GM12878 (cell line): ENCODE measurements around the gene ZBTB38. TPM values are rescaled to one million over a fixed set of nuclear protein-coding genes. Genes with fewer than 3 reads are reported as not detected.

Experiments used
- ATAC-seq: fragments of 200-7000 bp; cut with Tn5 transposase; 3 replicates; pipeline ENCODE4 v1.9.1; 2020; ENCODE audit warnings: mild to moderate bottlenecking, moderate library complexity
- BruUV-seq: library from RNA; stranded (reverse); fragments of 400-500 nt; replicated peaks from 2 replicates; lab custom pipeline; 2021; lab: Mats Ljungman, UMichigan
- CTCF ChIA-PET: fragments of 300-600 bp; sonication (Branson Sonifier 250); formaldehyde crosslinking; extraction: SDS; loops from one replicate; lab custom pipeline; 2021; ENCODE audit warnings: inconsistent platforms; lab: Yijun Ruan, JAX
- POLR2A ChIA-PET: fragments of 350-600 bp; formaldehyde crosslinking; extraction: SDS; loops from one replicate; lab custom pipeline; 2021; ENCODE audit warnings: inconsistent platforms; lab: Charles Lee
- RAD21 ChIA-PET: fragments of 300-600 bp; sonication (Branson Sonifier 250); formaldehyde crosslinking; loops from one replicate; lab custom pipeline; 2023; ENCODE audit warnings: antibody characterized with exemption; ENCODE audit not compliant: unreplicated experiment; lab: Charles Lee
- SMC1A ChIA-PET: fragments of 300-600 bp; sonication (Branson Sonifier 250); formaldehyde crosslinking; loops from one replicate; lab custom pipeline; 2023; ENCODE audit not compliant: unreplicated experiment, uncharacterized antibody; lab: Charles Lee
- DNase-seq: peaks from one replicate; pipeline ENCODE4 v3.0.0-alpha.2; 2011; ENCODE audit warnings: low read depth, low spot score
- FAIRE-seq: peaks from 3 replicates; lab custom pipeline; 2011; peaks lifted over from hg19 to GRCh38; lab: Jason Lieb, UNC
- H2AFZ ChIP-seq: 2 replicates; pipeline ENCODE4 v1.6.0; 2011; ENCODE audit warnings: low read depth, low read length, control low read depth; ENCODE audit not compliant: control insufficient read depth
- H3K27ac ChIP-seq: 2 replicates; pipeline ENCODE4 v1.5.1; 2011; ENCODE audit warnings: control low read depth; ENCODE audit not compliant: control insufficient read depth, insufficient read depth
- H3K27me3 ChIP-seq, 2 experiments: replicated peaks in 1 of 2; 2 replicates each; pipeline versions ENCODE4 v1.6.0 to v1.6.1; 2011; ENCODE audit warnings: low read length in 1 of 2; ENCODE audit not compliant: control insufficient read depth in 2 of 2, insufficient read depth in 2 of 2
- H3K36me3 ChIP-seq, 2 experiments: 2 replicates each; pipeline ENCODE4 v1.5.1; 2011; ENCODE audit warnings: low read length in 1 of 2; ENCODE audit not compliant: control insufficient read depth in 2 of 2, insufficient read depth in 2 of 2
- H3K4me1 ChIP-seq: 2 replicates; pipeline ENCODE4 v1.6.1; 2011; ENCODE audit warnings: mild to moderate bottlenecking, low read length, moderate library complexity, mixed read lengths; ENCODE audit not compliant: control insufficient read depth, insufficient read depth
- H3K4me2 ChIP-seq: 2 replicates; pipeline ENCODE4 v1.6.0; 2011; ENCODE audit warnings: control low read depth; ENCODE audit not compliant: control insufficient read depth, insufficient read depth
- H3K4me3 ChIP-seq: fragments of 200-600 bp; sonication (generic); 2 replicates; pipeline ENCODE4 v1.5.1; 2016
- H3K79me2 ChIP-seq: 2 replicates; pipeline ENCODE4 v1.6.0; 2011; ENCODE audit warnings: low read length; ENCODE audit not compliant: control insufficient read depth, insufficient read depth
- H3K9ac ChIP-seq: 2 replicates; pipeline ENCODE4 v1.8.0; 2011; ENCODE audit warnings: low read length, control low read depth, mixed read lengths; ENCODE audit not compliant: control insufficient read depth, insufficient read depth
- H3K9me3 ChIP-seq: replicated peaks from 3 replicates; pipeline ENCODE4 v1.5.1; 2011; ENCODE audit warnings: mild to moderate bottlenecking, low read length; ENCODE audit not compliant: control insufficient read depth, insufficient read depth
- H4K20me1 ChIP-seq: 2 replicates; pipeline ENCODE4 v1.6.0; 2011; ENCODE audit not compliant: control insufficient read depth, insufficient read depth
- JUNB ChIP-seq: IDR thresholded peaks from 2 replicates; pipeline ENCODE4 v1.6.1; 2016; ENCODE audit warnings: antibody characterized with exemption, mild to moderate bottlenecking
- NFYB ChIP-seq: IDR thresholded peaks from 2 replicates; pipeline ENCODE4 v1.6.1; 2011; ENCODE audit warnings: low read depth, mild to moderate bottlenecking, low read length, improper control_type of control experiment, moderate library complexity; ENCODE audit not compliant: insufficient read depth
- NR2C1 ChIP-seq: fragments of 450-650 bp; IDR thresholded peaks from 2 replicates; pipeline ENCODE4 v1.6.1; 2017; ENCODE audit warnings: antibody characterized with exemption, mild to moderate bottlenecking, moderate library complexity
- PAX8 ChIP-seq: fragments of 450-650 bp; IDR thresholded peaks from 2 replicates; pipeline ENCODE4 v1.6.1; 2017; ENCODE audit warnings: mild to moderate bottlenecking, moderate library complexity
- RBBP5 ChIP-seq: fragments of 200-600 bp; sonication (generic); conservative IDR thresholded peaks from 2 replicates; pipeline ENCODE4 v1.6.1; 2016
- SREBF2 ChIP-seq: IDR thresholded peaks from 2 replicates; pipeline ENCODE4 v1.6.1; 2012; ENCODE audit warnings: mild to moderate bottlenecking, low read length
- SUZ12 ChIP-seq: fragments of 200-600 bp; sonication (generic); IDR thresholded peaks from one replicate; pipeline ENCODE4 v1.6.1; 2018; ENCODE audit warnings: antibody characterized with exemption, mild to moderate bottlenecking; ENCODE audit not compliant: unreplicated experiment
- TCF3 ChIP-seq: IDR thresholded peaks from 2 replicates; pipeline ENCODE4 v1.6.1; 2012; ENCODE audit warnings: low read depth, mild to moderate bottlenecking, low read length, borderline replicate concordance; ENCODE audit not compliant: insufficient read depth
- USF2 ChIP-seq: IDR thresholded peaks from 2 replicates; pipeline ENCODE4 v1.6.1; 2011; ENCODE audit warnings: low read depth, low read length, improper control_type of control experiment, borderline replicate concordance
- YBX1 ChIP-seq: fragments of 450-650 bp; IDR thresholded peaks from 2 replicates; pipeline ENCODE4 v1.6.1; 2016; ENCODE audit warnings: antibody characterized with exemption
- ZBTB40 ChIP-seq: fragments of 450-650 bp; IDR thresholded peaks from 2 replicates; pipeline ENCODE4 v1.6.1; 2016; ENCODE audit warnings: mild to moderate bottlenecking, moderate library complexity, borderline replicate concordance
- WGBS: methylation state at CpG from one replicate; pipeline ENCODE4 v1.1.6; 2016; ENCODE audit warnings: low lambda C conversion rate; ENCODE audit not compliant: insufficient replicate concordance, insufficient coverage; ENCODE audit errors: missing lambda C conversion rate; 5-methylcytosine and 5-hydroxymethylcytosine counted together
- in situ Hi-C: fragments of 300-500 bp; cut with MboI; formaldehyde crosslinking; loops from 9 replicates; pipeline ENCODE4 v1.14.3; 2018; ENCODE audit warnings: mixed read lengths
- intact Hi-C: fragments of 100-400 bp; cut with micrococcal nuclease; formaldehyde crosslinking; loops from one replicate; pipeline ENCODE4 v1.14.2; 2022; ENCODE audit not compliant: unreplicated experiment
- polyA plus RNA-seq, 11 experiments: library from polyadenylated mRNA; depleted of rRNA in 4 of 11; unstranded in 6 of 11; stranded (reverse) in 5 of 11; fragments of >200 nt; fragmentation: Nextera tagmentation in 4 of 11; fragmentation: Illumina TruSeq in 1 of 11; extraction: Ambion mirVana in 4 of 11; extraction: Trizol in 1 of 11; gene quantifications; 1 replicate in 1 of 11; 2 replicates in 10 of 11; pipeline versions ENCODE4 v1.2.1 to v1.2.3, GENCODE V29; 2011 to 2016; ENCODE audit warnings: inconsistent platforms in 2 of 11, missing spikeins in 2 of 11, low read depth in 1 of 11
- total RNA-seq, 4 experiments: library from RNA; depleted of rRNA in 3 of 4; stranded (reverse); fragments of >200 nt in 3 of 4; fragmentation: Illumina TruSeq in 1 of 4; extraction: Trizol in 1 of 4; gene quantifications; 2 replicates each; pipeline versions ENCODE4 v1.2.1 to v1.2.3, GENCODE V29; 2013 to 2021
- TF ChIP-seq, protein P1 (sequence below): fragments of 150-350 bp; IDR thresholded peaks from 2 replicates; pipeline ENCODE4 v1.6.1; 2014; ENCODE audit warnings: mild to moderate bottlenecking, low read depth, low read length

Gene ZBTB38
- total and polyA plus RNA-seq, 10 of the 15 experiments (the other 5 are each of a cell fraction or from before 2014, with no cell fraction given): 34.2 to 115 (median 88.6) TPM

DNA sequence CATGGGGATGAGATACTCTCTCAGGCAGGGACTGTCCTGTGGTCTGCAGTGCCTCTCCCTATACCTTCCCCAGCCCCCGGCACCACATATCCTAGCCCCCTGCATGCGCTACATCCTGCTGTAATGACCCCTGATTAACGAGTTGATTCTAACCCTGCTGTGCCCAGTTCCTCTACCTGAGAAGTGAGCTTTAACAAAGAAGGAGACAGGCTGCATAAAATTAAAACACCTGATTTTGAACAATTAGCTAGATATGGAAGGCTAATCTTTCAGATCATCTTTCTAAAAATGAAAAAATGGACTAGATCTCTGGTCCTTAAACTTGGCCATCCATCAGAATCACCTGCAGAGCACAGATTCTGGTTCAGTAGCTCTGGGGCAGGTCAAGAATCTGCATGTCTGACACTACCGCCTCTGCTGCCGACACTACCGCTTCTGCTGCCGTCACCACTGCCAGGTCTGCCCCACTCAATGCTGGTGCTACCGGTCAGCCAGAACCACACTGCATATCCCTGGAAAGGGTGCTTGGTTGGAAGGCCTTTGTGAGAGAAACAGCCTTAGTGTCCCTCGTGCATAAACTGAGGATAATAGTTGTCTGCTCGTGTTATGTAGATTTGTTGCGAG is 33.6 kb upstream of the ZBTB38 start:
- no peak overlapping the region for H3K9ac ChIP-seq
- POLR2A ChIA-PET: interaction anchor here (0.7 to 1.8 kb wide), 9 partner anchors 9 to 152 kb away, joined by 3 to 15 read pairs (median 4); partner anchors contain the start of gene RASA2
- peaks cover 5% of the 10 kb centered on the region for H3K9me3 ChIP-seq
- no peak overlapping the region for H3K27ac ChIP-seq
- H3K27me3 ChIP-seq: no peaks in the 10 kb centered on the region
- no TSS peak for BruUV-seq
- DNase-seq: no peak
- TF ChIP-seq JUNB (no peak), PAX8 (no peak), SUZ12 (no peak), YBX1 (no peak), TCF3 (no peak), NR2C1 (no peak), ZBTB40 (no peak), RBBP5 (no peak), USF2 (no peak), SREBF2 (no peak), NFYB (no peak)
- TF ChIP-seq, protein P1, sequence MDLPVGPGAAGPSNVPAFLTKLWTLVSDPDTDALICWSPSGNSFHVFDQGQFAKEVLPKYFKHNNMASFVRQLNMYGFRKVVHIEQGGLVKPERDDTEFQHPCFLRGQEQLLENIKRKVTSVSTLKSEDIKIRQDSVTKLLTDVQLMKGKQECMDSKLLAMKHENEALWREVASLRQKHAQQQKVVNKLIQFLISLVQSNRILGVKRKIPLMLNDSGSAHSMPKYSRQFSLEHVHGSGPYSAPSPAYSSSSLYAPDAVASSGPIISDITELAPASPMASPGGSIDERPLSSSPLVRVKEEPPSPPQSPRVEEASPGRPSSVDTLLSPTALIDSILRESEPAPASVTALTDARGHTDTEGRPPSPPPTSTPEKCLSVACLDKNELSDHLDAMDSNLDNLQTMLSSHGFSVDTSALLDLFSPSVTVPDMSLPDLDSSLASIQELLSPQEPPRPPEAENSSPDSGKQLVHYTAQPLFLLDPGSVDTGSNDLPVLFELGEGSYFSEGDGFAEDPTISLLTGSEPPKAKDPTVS: no peak
- 89% methylated on average over 11 of the region's 11 CpGs for whole genome bisulfite sequencing
- CTCF ChIA-PET: interaction anchor here (0.7 to 8.0 kb wide), 9 partner anchors 14 to 151 kb away, joined by 3 to 83 read pairs (median 6); no protein-coding TSS in a partner anchor
- ATAC-seq: no peak
- no peak overlapping the region; the same call in 1 of the 2 replicates for H2AFZ ChIP-seq
- no peaks in the 10 kb centered on the region for H4K20me1 ChIP-seq
- intact Hi-C loops: loop anchor here (5.0 kb wide), 1 partner anchor 38 kb away; no protein-coding TSS in a partner anchor
- RAD21 ChIA-PET: interaction anchor here (0.7 to 5.9 kb wide), 7 partner anchors 22 to 119 kb away, joined by 3 to 53 read pairs (median 5); no protein-coding TSS in a partner anchor
- H3K4me3 ChIP-seq: no peak overlapping the region
- H3K4me2 ChIP-seq: no peak overlapping the region
- in situ Hi-C loops: no loop called here
- SMC1A ChIA-PET: interaction anchor here (0.9 to 8.4 kb wide), 12 partner anchors 8 to 75 kb away, joined by 3 to 112 read pairs (median 5); no protein-coding TSS in a partner anchor
- no peak for FAIRE-seq
- H3K36me3 ChIP-seq: no peaks in the 10 kb centered on the region
- H3K4me1 ChIP-seq: peaks cover 57% of the 10 kb centered on the region
- H3K79me2 ChIP-seq: no peaks in the 10 kb centered on the region
